GM12874 (cell line): ENCODE results near the gene TNNI3.
A peak's percentile ranks its signal among the peaks of the same experiment; 100 is the strongest.

Source experiments
- CTCF ChIP-seq: IDR thresholded peaks from 2 replicates; pipeline ENCODE4 v1.5.1; 2011; ENCODE audit warnings: low read depth, mild to moderate bottlenecking, control low read depth, low read length, moderate library complexity; ENCODE audit not compliant: insufficient read depth

Gene TNNI3

GRCh38 chr19:55134736-55135135, 22.8 kb downstream of the TNNI3 start:
- no peak for TF ChIP-seq CTCF

GRCh38 chr19:55133639-55134444, 23.7 kb downstream of the TNNI3 start:
- TF ChIP-seq CTCF, result no peak

GRCh38 chr19:55132453-55133129, 24.9 kb downstream of the TNNI3 start:
- TF ChIP-seq CTCF, result peak; percentile 39; the same call in 1 of the 2 replicates

- TF ChIP-seq CTCF, result no peak
Measured at GRCh38 chr19:55131421-55131820, 26.1 kb downstream of the TNNI3 start.

- no peak for TF ChIP-seq CTCF
Measured at GRCh38 chr19:55119053-55119452, 38.5 kb downstream of the TNNI3 start.

GRCh38 chr19:55118401-55118991, 39.0 kb downstream of the TNNI3 start:
- TF ChIP-seq CTCF, result no peak

- TF ChIP-seq CTCF, result no peak
Measured at GRCh38 chr19:55117663-55118391, 39.7 kb downstream of the TNNI3 start.
